Duodenal mucosa (tissue), 2 donors: ENCODE results near the gene TLCD2.
A peak's percentile ranks its signal among the peaks of the same experiment; 100 is the strongest.
"Not testable (repeated sequence)": the region's sequence is repeated elsewhere in the genome, so short reads cannot be mapped to it uniquely, and the experiment has no call there.

ENCODE experiments used
- H3K27ac ChIP-seq: one replicate; pipeline ENCODE4 v1.7.0; 2013; ENCODE audit warnings: low read depth, low read length
- H3K27me3 ChIP-seq, 2 donors: one replicate each; pipeline ENCODE4 v1.7.0; 2013; ENCODE audit warnings: low read length in 2 of 2, control low read depth in 1 of 2; ENCODE audit not compliant: insufficient read depth in 2 of 2, control insufficient read depth in 1 of 2
- H3K36me3 ChIP-seq, 2 donors: one replicate each; pipeline ENCODE4 v1.7.0; 2013; ENCODE audit warnings: low read length in 2 of 2, control low read depth in 1 of 2; ENCODE audit not compliant: insufficient read depth in 2 of 2, control insufficient read depth in 1 of 2
- H3K4me1 ChIP-seq, 2 donors: one replicate each; pipeline ENCODE4 v1.7.0; 2013; ENCODE audit warnings: low read length in 2 of 2, control low read depth in 1 of 2; ENCODE audit not compliant: insufficient read depth in 2 of 2, control insufficient read depth in 1 of 2
- H3K4me3 ChIP-seq, 2 donors: one replicate each; pipeline ENCODE4 v1.7.0; 2013; ENCODE audit warnings: low read length in 2 of 2, low read depth in 1 of 2
- H3K9ac ChIP-seq, 2 donors: one replicate each; pipeline ENCODE4 v1.7.0; 2013; ENCODE audit warnings: low read length in 2 of 2, low read depth in 1 of 2
- H3K9me3 ChIP-seq, 2 donors: one replicate each; pipeline ENCODE4 v1.7.0; 2013; ENCODE audit warnings: low read length in 2 of 2, control low read depth in 1 of 2; ENCODE audit not compliant: control insufficient read depth in 1 of 2

TLCD2 gene

DNA sequence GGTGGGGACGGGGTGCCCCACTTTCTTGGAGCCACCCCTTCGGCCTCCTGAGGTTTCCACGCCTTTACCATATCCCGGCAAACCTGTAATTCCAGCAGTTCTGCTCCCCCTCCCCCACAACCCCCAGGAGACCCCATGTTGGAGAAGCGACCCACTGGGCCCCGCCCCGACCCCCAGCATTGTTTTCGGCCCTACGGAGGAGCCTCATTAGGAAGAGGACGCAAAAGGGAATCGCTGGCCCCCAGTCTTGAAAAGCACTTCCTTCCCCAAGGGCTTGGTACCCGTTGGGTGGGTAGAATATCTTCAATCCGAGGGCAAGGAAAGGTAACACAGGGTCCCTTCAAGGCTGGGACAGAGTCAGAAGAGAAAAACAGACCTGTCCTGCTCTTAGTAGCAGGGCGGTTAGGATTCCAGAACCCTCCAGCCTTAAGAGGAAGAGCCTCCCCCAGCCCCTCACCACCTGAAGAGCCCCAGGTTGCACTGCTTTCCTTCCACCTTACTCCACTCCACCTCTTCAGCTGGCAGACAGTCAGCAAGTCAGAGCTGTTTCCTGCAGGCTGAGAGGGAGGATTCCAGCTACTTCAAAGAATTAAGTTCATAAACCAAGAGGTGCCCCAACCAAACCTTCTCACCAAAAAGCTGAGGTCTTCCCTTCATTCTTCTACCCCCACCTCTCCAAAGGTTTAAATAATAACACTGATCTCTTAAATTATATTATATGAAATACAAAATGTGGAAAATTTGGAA, 803 bp upstream of the TLCD2 start:
- Histone ChIP-seq H3K4me1 (peaks cover 32 to 42% of the 10 kb centered on the region in 2 donors), H3K9me3 (no peaks in the 10 kb centered on the region), H3K4me3 (peak overlapping the region; percentile 65 to 71), H3K36me3 (peaks cover 20 to 31% of the 10 kb centered on the region in 2 donors), H3K27me3 (no peaks in the 10 kb centered on the region), H3K9ac (peak overlapping the region; percentile 80 to 91), H3K27ac (peak overlapping the region; percentile 86)

DNA sequence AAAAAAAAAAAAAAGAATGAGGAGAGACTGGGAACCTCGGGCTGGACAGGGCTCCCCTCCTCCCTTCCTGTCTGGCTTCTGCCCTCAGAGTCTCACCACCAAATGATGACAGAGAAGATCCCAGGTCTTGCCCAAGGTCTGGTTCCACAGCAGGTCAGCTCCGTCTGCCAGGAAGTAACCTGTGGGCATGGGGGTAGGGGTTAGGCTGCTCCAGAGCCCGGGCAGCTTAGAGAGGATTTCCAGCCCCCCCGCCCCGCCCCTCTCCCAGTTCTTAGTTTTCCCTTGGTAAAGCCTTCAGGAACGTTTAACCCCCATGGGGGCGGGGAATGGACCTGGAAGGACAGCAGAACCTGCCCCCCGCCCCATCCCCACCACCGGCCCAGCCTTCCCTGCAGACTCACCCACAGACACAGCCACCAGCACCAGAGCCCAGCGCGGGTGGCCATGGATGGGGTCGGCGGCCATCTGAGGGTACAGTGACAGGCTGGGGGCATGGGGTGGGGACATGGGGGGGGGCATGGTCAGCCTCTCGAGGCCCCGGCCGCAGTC, 700 bp downstream of the TLCD2 start:
- H3K36me3 ChIP-seq = peaks cover 20 to 31% of the 10 kb centered on the region in 2 donors
- no peaks in the 10 kb centered on the region for H3K9me3 ChIP-seq
- peak overlapping the region; percentile 65 to 71 for H3K4me3 ChIP-seq
- H3K4me1 ChIP-seq = peaks cover 24 to 37% of the 10 kb centered on the region in 2 donors
- no peaks in the 10 kb centered on the region for H3K27me3 ChIP-seq
- no peak overlapping the region for H3K27ac ChIP-seq
- H3K9ac ChIP-seq = peak overlapping the region in 1 of 2 donors; percentile 80

GRCh38 chr17:1708791-1709346, 1.3 kb downstream of the TLCD2 start:
- H3K9me3 ChIP-seq, H3K27me3 ChIP-seq, H3K27ac ChIP-seq: not testable (repeated sequence)
- peak overlapping the region in 1 of 2 donors; percentile 71 for H3K4me3 ChIP-seq
- peaks cover 18 to 31% of the 10 kb centered on the region in 2 donors for H3K4me1 ChIP-seq
- H3K9ac ChIP-seq = peak overlapping the region in 1 of 2 donors; percentile 80
- H3K36me3 ChIP-seq = peaks cover 20 to 31% of the 10 kb centered on the region in 2 donors

DNA sequence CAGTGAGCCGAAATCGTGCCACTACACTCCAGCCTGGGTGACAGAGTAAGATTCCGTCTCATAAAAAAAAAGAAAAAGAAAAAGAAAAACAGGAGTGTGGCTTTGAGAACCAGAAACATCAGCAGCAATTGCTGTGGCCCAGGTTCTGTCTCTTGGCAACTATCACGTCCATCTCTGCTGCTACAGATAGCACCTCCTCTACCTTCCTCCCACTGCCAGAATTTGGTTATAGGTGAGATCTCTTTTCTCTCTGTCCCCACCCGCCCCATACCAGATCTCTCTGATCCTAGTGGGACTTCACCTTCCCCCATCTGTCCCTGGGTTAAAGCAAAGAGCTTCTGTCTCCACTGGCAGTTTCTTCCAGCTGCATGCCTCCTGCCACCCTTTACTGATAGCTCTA, 3.1 kb downstream of the TLCD2 start:
- Histone ChIP-seq H3K9ac (no peak overlapping the region), H3K36me3 (peaks cover 6 to 15% of the 10 kb centered on the region in 2 donors), H3K4me1 (peaks cover 4 to 14% of the 10 kb centered on the region in 2 donors), H3K27me3 (no peaks in the 10 kb centered on the region), H3K9me3 (no peaks in the 10 kb centered on the region), H3K4me3 (no peak overlapping the region), H3K27ac (no peak overlapping the region)

DNA sequence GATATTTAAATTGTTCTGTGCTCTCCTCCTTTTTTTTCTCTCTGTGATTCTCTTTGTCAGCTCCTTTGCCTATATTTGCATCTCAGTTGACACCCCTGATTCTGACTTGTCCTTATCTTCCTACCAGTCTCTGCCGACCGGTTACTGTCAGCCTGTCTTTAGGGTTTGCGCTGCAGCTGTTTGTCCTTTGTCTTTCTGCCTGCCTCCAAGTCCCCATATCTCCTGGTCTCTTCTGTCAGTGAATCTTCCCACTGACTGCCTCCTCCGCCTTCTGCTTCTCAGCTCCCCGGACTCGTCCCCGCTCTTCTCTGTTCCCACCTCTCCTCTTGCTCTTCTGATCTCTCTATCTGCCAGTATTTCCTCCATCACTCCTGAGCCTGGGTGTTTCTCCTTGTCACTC, 5.2 kb downstream of the TLCD2 start:
- peaks cover 0 to 12% of the 10 kb centered on the region in 2 donors for H3K36me3 ChIP-seq
- peaks cover 0 to 4% of the 10 kb centered on the region in 2 donors for H3K4me1 ChIP-seq
- no peak overlapping the region for H3K27ac ChIP-seq
- H3K27me3 ChIP-seq = no peaks in the 10 kb centered on the region
- H3K9ac ChIP-seq = no peak overlapping the region
- no peak overlapping the region for H3K4me3 ChIP-seq
- no peaks in the 10 kb centered on the region for H3K9me3 ChIP-seq

- H3K27ac ChIP-seq = no peak overlapping the region
- peaks cover 0 to 9% of the 10 kb centered on the region in 2 donors for H3K36me3 ChIP-seq
- H3K4me1 ChIP-seq = peaks cover 0 to 4% of the 10 kb centered on the region in 2 donors
- H3K9ac ChIP-seq = no peak overlapping the region
- H3K4me3 ChIP-seq = no peak overlapping the region
- H3K27me3 ChIP-seq = no peaks in the 10 kb centered on the region
- H3K9me3 ChIP-seq = no peaks in the 10 kb centered on the region
Measured at GRCh38 chr17:1703063-1703462, 7.1 kb downstream of the TLCD2 start.

DNA sequence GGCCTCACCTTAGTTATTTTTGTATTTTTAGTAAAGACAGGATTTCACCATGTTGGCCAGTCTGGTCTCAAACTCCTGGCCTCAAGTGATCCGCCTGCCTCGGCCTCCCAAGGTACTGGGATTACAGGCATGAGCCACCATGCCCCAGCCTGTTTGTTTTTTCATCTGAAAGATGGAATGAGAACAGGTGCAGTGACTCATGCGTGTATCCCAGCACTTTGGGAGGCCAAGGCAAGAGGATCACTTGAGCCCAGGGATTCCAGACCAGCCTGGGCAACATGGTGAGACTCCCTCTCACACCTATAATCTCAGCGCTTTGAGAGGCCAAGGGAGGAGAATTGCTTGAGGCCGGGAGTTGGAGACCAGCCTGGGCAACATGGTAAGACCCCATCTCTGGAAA, 10.3 kb downstream of the TLCD2 start:
- H3K4me3 ChIP-seq, H3K9me3 ChIP-seq, H3K36me3 ChIP-seq, H3K9ac ChIP-seq, H3K4me1 ChIP-seq, H3K27me3 ChIP-seq, H3K27ac ChIP-seq: not testable (repeated sequence)

DNA sequence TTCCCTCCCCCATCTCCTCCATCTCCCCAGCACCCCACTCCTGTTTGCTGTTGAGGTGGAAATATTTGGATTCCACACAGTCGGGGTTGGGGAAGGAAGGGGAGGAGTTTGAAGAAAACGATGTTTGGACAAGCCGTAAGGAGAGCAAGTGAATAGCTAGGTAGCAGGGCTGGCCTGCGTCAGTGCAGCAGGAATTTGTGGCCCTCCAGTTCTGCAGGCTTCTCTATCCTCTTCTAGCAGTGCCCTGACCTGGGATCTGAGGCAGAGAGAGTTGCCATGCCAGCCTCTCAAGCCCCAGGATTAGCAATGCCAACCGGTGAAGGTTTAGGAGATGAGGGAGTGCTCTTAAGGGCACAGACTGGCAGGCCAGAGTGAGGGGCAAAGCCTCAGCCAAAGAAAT, 12.5 kb downstream of the TLCD2 start:
- Histone ChIP-seq H3K27me3 (no peaks in the 10 kb centered on the region), H3K36me3 (no peaks in the 10 kb centered on the region), H3K4me1 (no peaks in the 10 kb centered on the region), H3K27ac (no peak overlapping the region), H3K9me3 (no peaks in the 10 kb centered on the region), H3K9ac (no peak overlapping the region), H3K4me3 (no peak overlapping the region)

DNA sequence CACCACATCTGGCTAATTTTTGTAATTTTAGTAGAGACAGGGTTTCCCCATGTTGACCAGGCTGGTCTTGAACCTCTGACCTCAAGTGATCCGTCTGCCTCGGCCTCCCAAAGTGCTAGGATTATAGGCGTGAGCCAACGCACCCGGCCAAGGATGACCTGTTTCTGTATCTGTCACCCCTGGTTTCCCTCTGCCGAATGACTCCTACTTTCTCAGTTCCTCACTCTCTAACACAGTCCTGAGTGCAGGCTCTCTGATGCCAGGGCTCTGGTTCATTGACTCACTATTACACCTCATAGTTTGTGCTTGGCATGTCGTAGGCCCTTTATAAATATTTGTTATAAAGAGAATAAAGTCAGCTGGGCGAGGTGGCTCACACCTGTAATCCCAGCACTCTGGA, 14.8 kb downstream of the TLCD2 start:
- Histone ChIP-seq H3K9ac (no peak overlapping the region), H3K36me3 (no peaks in the 10 kb centered on the region), H3K4me3 (no peak overlapping the region)

GRCh38 chr17:1693339-1693738, 16.8 kb downstream of the TLCD2 start:
- H3K36me3 ChIP-seq = no peaks in the 10 kb centered on the region
- H3K9me3 ChIP-seq = no peaks in the 10 kb centered on the region
- no peaks in the 10 kb centered on the region for H3K27me3 ChIP-seq
- no peak overlapping the region for H3K27ac ChIP-seq
- no peaks in the 10 kb centered on the region for H3K4me1 ChIP-seq
- H3K9ac ChIP-seq = no peak overlapping the region
- no peak overlapping the region for H3K4me3 ChIP-seq

More for the DNA sequence above, 14.8 kb downstream of the TLCD2 start:
- H3K4me1 ChIP-seq = no peaks in the 10 kb centered on the region
- no peaks in the 10 kb centered on the region for H3K9me3 ChIP-seq
- no peak overlapping the region for H3K27ac ChIP-seq
- H3K27me3 ChIP-seq = no peaks in the 10 kb centered on the region
